ENCODE measurements around the gene IQCH. TPM values are rescaled to one million over a fixed set of nuclear protein-coding genes. Genes with fewer than 3 reads are reported as not detected.

IQCH gene
- polyA plus RNA-seq, 1 of the 3 experiments (the other 2 are of a cell fraction), result 0.81 TPM

DNA sequence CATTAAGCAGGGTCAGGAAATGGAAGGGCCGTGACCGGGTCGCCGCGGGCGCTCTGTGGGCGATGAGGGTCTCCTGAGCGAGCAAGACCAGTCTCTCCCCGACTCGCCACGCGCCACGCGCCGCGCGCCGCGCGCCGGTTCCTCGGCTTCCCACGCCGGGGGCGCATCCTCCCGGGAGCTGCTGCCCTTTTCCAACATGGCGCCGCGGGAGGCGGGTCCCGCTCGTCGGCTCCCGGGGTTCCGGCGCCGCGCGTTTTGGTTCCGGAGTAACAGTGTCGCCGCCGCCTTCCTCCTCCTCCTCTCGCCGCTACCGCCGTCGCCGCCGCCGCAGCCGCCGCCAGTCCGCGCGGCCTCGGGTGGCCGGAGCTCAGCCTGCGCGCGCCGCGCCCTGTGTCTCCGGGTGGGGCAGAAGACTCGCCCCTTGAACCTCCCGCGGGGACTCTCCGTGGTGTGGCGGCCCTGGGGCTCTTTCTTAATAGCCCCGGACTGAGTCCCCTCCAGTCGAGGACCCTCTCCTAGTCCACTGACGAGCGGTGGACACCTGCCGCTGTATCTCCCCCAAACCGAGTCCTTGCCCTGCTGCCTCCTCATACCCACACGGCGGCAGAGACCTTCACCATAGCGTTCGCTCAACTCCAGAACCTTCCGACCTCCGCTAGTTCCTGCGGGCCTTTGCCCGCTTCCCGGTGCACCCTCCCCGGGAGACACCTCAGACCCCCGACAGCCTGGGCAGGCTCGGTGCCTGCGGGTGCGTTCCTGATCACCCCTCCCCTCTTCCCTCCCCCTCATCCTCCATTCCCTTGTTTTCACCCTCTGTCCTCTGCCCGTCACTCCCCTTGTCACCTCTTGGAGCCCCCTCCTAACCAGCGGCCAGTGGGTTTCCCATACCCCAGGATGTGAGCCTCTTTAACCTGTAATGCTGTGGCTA lies 288.1 kb downstream of the IQCH start, which contains the start of gene MAP2K5 (continued):
- TF ChIP-seq, protein P1, sequence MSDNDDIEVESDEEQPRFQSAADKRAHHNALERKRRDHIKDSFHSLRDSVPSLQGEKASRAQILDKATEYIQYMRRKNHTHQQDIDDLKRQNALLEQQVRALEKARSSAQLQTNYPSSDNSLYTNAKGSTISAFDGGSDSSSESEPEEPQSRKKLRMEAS (IDR thresholded peaks at IDR 0.05; ENCODE audit: low read depth), result peak; percentile 71; the same call in 1 of the 2 replicates
- TF ChIP-seq ELF1 (IDR thresholded peaks at IDR 0.05) (peak; percentile 64), TAF1 (IDR thresholded peaks at IDR 0.05; ENCODE audit: borderline replicate concordance, low read depth, low read length) (peak; percentile 74), RFX5 (IDR thresholded peaks at IDR 0.05; ENCODE audit: low read length) (no peak), RCOR1 (IDR thresholded peaks at IDR 0.05; ENCODE audit: low read length) (no peak), MXI1 (IDR thresholded peaks at IDR 0.05; ENCODE audit: low read depth, low read length) (peak; percentile 93), RAD21 (IDR thresholded peaks at IDR 0.05; ENCODE audit: low read length) (no peak), NFIC (IDR thresholded peaks at IDR 0.05; ENCODE audit: borderline replicate concordance) (no peak), EZH2phosphoT487 (IDR thresholded peaks at IDR 0.05; ENCODE audit: borderline replicate concordance, low read depth) (no peak), FOXJ3 (CRISPR knock-in tag; IDR thresholded peaks at IDR 0.05) (no peak)
- TF ChIP-seq, protein P2, sequence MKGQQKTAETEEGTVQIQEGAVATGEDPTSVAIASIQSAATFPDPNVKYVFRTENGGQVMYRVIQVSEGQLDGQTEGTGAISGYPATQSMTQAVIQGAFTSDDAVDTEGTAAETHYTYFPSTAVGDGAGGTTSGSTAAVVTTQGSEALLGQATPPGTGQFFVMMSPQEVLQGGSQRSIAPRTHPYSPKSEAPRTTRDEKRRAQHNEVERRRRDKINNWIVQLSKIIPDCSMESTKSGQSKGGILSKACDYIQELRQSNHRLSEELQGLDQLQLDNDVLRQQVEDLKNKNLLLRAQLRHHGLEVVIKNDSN (IDR thresholded peaks at IDR 0.05; ENCODE audit: borderline replicate concordance, low read depth), result no peak
- TF ChIP-seq, protein P3, sequence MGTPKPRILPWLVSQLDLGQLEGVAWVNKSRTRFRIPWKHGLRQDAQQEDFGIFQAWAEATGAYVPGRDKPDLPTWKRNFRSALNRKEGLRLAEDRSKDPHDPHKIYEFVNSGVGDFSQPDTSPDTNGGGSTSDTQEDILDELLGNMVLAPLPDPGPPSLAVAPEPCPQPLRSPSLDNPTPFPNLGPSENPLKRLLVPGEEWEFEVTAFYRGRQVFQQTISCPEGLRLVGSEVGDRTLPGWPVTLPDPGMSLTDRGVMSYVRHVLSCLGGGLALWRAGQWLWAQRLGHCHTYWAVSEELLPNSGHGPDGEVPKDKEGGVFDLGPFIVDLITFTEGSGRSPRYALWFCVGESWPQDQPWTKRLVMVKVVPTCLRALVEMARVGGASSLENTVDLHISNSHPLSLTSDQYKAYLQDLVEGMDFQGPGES (IDR thresholded peaks at IDR 0.05; ENCODE audit: low read depth, low read length), result no peak

DNA sequence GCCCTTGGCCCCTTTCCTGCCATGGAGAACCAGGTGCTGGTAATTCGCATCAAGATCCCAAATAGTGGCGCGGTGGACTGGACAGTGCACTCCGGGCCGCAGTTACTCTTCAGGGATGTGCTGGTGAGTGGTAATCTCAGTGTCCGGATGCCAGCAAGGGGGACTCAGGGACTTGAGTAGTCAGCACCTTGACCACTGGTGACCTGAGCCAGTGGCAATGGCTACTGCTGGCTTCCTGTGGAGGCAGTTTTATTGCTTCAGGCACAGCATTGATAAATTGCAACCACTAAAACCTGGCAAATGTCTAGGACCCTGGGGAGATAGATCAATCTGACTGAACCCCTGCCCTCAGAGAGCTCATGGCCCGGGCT lies 288.7 kb downstream of the IQCH start:
- CTCF ChIA-PET, result interaction anchor here (0.9 kb wide), 1 partner anchor 21 kb away, joined by 3 read pairs; no protein-coding TSS in a partner anchor
- Histone ChIP-seq H3K79me2 (ENCODE audit: insufficient read depth) (peaks cover 17% of the 10 kb centered on the region), H3K9ac (peak overlapping the region; percentile 75), H4K20me1 (ENCODE audit: insufficient read depth) (no peaks in the 10 kb centered on the region), H3K27ac (ENCODE audit: low read depth in 2 of 2, low read length in 1 of 2) (peak overlapping the region in 1 of 2 experiments; percentile 88; a peak in 1 of 4 replicates), H3K9me3 (no peaks in the 10 kb centered on the region), H3F3A (replicated peaks; ENCODE audit: insufficient read depth) (peaks cover 8% of the 10 kb centered on the region), H3K4me1 (ENCODE audit: control insufficient read depth in 1 of 2, insufficient read depth in 2 of 2, low read depth in 1 of 2, low read length in 1 of 2) (peaks cover 13 to 15% of the 10 kb centered on the region in 2 experiments; a peak in 3 of 4 replicates), H3K4me3 (ENCODE audit: low read depth in 2 of 2, low read length in 1 of 2) (peak overlapping the region; percentile 73 to 90), H3K4me2 (peak overlapping the region; percentile 83), H3K27me3 (ENCODE audit: insufficient read depth) (no peaks in the 10 kb centered on the region), H3K36me3 (replicated peaks in 1 of 2; ENCODE audit: control insufficient read depth in 1 of 2, insufficient read depth in 2 of 2, low read length in 1 of 2) (peaks cover 0 to 19% of the 10 kb centered on the region in 2 experiments), H3K9me2 (no peaks in the 10 kb centered on the region), H2AFZ (ENCODE audit: low read depth) (peak overlapping the region; percentile 98; the same call in 1 of the 2 replicates)
- POLR2A ChIA-PET, result no interaction called here
- no peak for TF ChIP-seq NFIC (IDR thresholded peaks at IDR 0.05; ENCODE audit: borderline replicate concordance)
- TF ChIP-seq, protein P3 (IDR thresholded peaks at IDR 0.05; ENCODE audit: low read depth, low read length), result no peak
- DNase-seq, result peak; percentile 56
- 20% methylated on average over 7 of the region's 7 CpGs for WGBS (ENCODE audit: low lambda C conversion rate)
